Panc1 (cell line): ENCODE results near the gene PHF10.

Experiments
- CTCF ChIP-seq: fragments of 450-650 bp; IDR thresholded peaks from 2 replicates; pipeline ENCODE4 v1.5.1; 2017; ENCODE audit warnings: mild to moderate bottlenecking
- SIN3A ChIP-seq: IDR thresholded peaks from 2 replicates; pipeline ENCODE4 v1.6.1; 2012; ENCODE audit warnings: low read depth, mild to moderate bottlenecking, low read length, moderate library complexity, borderline replicate concordance; ENCODE audit not compliant: insufficient read depth

- no peak for TF ChIP-seq SIN3A
- no peak for TF ChIP-seq CTCF
Observed at GRCh38 chr6:169702840-169703246, 21.5 kb downstream of the PHF10 start.
